DMS53 treated with DMSO at 0.1 percent for 48 hours (cell line): ENCODE results near the gene PAX3.

Experiments used
- DNase-seq: peaks from one replicate; lab custom pipeline; 2025; ENCODE audit not compliant: unreplicated experiment; lab: John Stamatoyannopoulos, UW

PAX3 gene

GRCh38 chr2:222310747-222311318, 12.0 kb upstream of the PAX3 start:
- no peak for DNase-seq

GRCh38 chr2:222309766-222310165, 11.0 kb upstream of the PAX3 start:
- DNase-seq, result no peak

- no peak for DNase-seq
Measured at GRCh38 chr2:222309361-222309760, 10.6 kb upstream of the PAX3 start.

GRCh38 chr2:222307978-222308730, 9.4 kb upstream of the PAX3 start:
- no peak for DNase-seq

GRCh38 chr2:222307143-222307756, 8.5 kb upstream of the PAX3 start:
- DNase-seq, result no peak

GRCh38 chr2:222306393-222307142, 7.8 kb upstream of the PAX3 start:
- DNase-seq, result no peak

- no peak for DNase-seq
Measured at GRCh38 chr2:222305516-222306392, 7.0 kb upstream of the PAX3 start.

GRCh38 chr2:222304737-222305515, 6.1 kb upstream of the PAX3 start:
- no peak for DNase-seq

- DNase-seq, result no peak
Measured at GRCh38 chr2:222303828-222304736, 5.3 kb upstream of the PAX3 start.

- DNase-seq, result no peak
Measured at GRCh38 chr2:222303045-222303827, 4.4 kb upstream of the PAX3 start.

GRCh38 chr2:222302178-222303018, 3.6 kb upstream of the PAX3 start:
- no peak for DNase-seq

- no peak for DNase-seq
Measured at GRCh38 chr2:222301796-222302118, 3.0 kb upstream of the PAX3 start.

GRCh38 chr2:222301053-222301795, 2.4 kb upstream of the PAX3 start:
- DNase-seq, result no peak

- DNase-seq, result no peak
Measured at GRCh38 chr2:222300726-222301052, 1.9 kb upstream of the PAX3 start.

GRCh38 chr2:222299906-222300725, 1.3 kb upstream of the PAX3 start:
- DNase-seq, result no peak

GRCh38 chr2:222298001-222298310, 842 bp downstream of the PAX3 start:
- DNase-seq, result no peak
